GM12878 (cell line): ENCODE measurements around the gene SMC5. TPM values are rescaled to one million over a fixed set of nuclear protein-coding genes. Genes with fewer than 3 reads are reported as not detected.

Experiments used
- ATAC-seq: fragments of 200-7000 bp; cut with Tn5 transposase; 3 replicates; pipeline ENCODE4 v1.9.1; 2020; ENCODE audit warnings: mild to moderate bottlenecking, moderate library complexity
- BruUV-seq: library from RNA; stranded (reverse); fragments of 400-500 nt; replicated peaks from 2 replicates; lab custom pipeline; 2021; lab: Mats Ljungman, UMichigan
- CTCF ChIA-PET: fragments of 300-600 bp; sonication (Branson Sonifier 250); formaldehyde crosslinking; extraction: SDS; loops from one replicate; lab custom pipeline; 2021; ENCODE audit warnings: inconsistent platforms; lab: Yijun Ruan, JAX
- POLR2A ChIA-PET: fragments of 350-600 bp; formaldehyde crosslinking; extraction: SDS; loops from one replicate; lab custom pipeline; 2021; ENCODE audit warnings: inconsistent platforms; lab: Charles Lee
- RAD21 ChIA-PET: fragments of 300-600 bp; sonication (Branson Sonifier 250); formaldehyde crosslinking; loops from one replicate; lab custom pipeline; 2023; ENCODE audit warnings: antibody characterized with exemption; ENCODE audit not compliant: unreplicated experiment; lab: Charles Lee
- SMC1A ChIA-PET: fragments of 300-600 bp; sonication (Branson Sonifier 250); formaldehyde crosslinking; loops from one replicate; lab custom pipeline; 2023; ENCODE audit not compliant: unreplicated experiment, uncharacterized antibody; lab: Charles Lee
- DNase-seq: peaks from one replicate; pipeline ENCODE4 v3.0.0-alpha.2; 2011; ENCODE audit warnings: low read depth, low spot score
- FAIRE-seq: peaks from 3 replicates; lab custom pipeline; 2011; peaks lifted over from hg19 to GRCh38; lab: Jason Lieb, UNC
- H2AFZ ChIP-seq: 2 replicates; pipeline ENCODE4 v1.6.0; 2011; ENCODE audit warnings: low read depth, low read length, control low read depth; ENCODE audit not compliant: control insufficient read depth
- H3K27ac ChIP-seq: 2 replicates; pipeline ENCODE4 v1.5.1; 2011; ENCODE audit warnings: control low read depth; ENCODE audit not compliant: control insufficient read depth, insufficient read depth
- H3K27me3 ChIP-seq, 2 experiments: replicated peaks in 1 of 2; 2 replicates each; pipeline versions ENCODE4 v1.6.0 to v1.6.1; 2011; ENCODE audit warnings: low read length in 1 of 2; ENCODE audit not compliant: control insufficient read depth in 2 of 2, insufficient read depth in 2 of 2
- H3K36me3 ChIP-seq, 2 experiments: 2 replicates each; pipeline ENCODE4 v1.5.1; 2011; ENCODE audit warnings: low read length in 1 of 2; ENCODE audit not compliant: control insufficient read depth in 2 of 2, insufficient read depth in 2 of 2
- H3K4me1 ChIP-seq: 2 replicates; pipeline ENCODE4 v1.6.1; 2011; ENCODE audit warnings: mild to moderate bottlenecking, low read length, moderate library complexity, mixed read lengths; ENCODE audit not compliant: control insufficient read depth, insufficient read depth
- H3K4me2 ChIP-seq: 2 replicates; pipeline ENCODE4 v1.6.0; 2011; ENCODE audit warnings: control low read depth; ENCODE audit not compliant: control insufficient read depth, insufficient read depth
- H3K4me3 ChIP-seq: fragments of 200-600 bp; sonication (generic); 2 replicates; pipeline ENCODE4 v1.5.1; 2016
- H3K79me2 ChIP-seq: 2 replicates; pipeline ENCODE4 v1.6.0; 2011; ENCODE audit warnings: low read length; ENCODE audit not compliant: control insufficient read depth, insufficient read depth
- H3K9ac ChIP-seq: 2 replicates; pipeline ENCODE4 v1.8.0; 2011; ENCODE audit warnings: low read length, control low read depth, mixed read lengths; ENCODE audit not compliant: control insufficient read depth, insufficient read depth
- H3K9me3 ChIP-seq: replicated peaks from 3 replicates; pipeline ENCODE4 v1.5.1; 2011; ENCODE audit warnings: mild to moderate bottlenecking, low read length; ENCODE audit not compliant: control insufficient read depth, insufficient read depth
- H4K20me1 ChIP-seq: 2 replicates; pipeline ENCODE4 v1.6.0; 2011; ENCODE audit not compliant: control insufficient read depth, insufficient read depth
- BACH1 ChIP-seq: fragments of 450-650 bp; IDR thresholded peaks from 2 replicates; pipeline ENCODE4 v1.6.1; 2017; ENCODE audit warnings: mild to moderate bottlenecking, borderline replicate concordance
- FOXK2 ChIP-seq: fragments of 450-650 bp; IDR thresholded peaks from 2 replicates; pipeline ENCODE4 v1.6.1; 2017; ENCODE audit warnings: mild to moderate bottlenecking, moderate library complexity
- GABPA ChIP-seq: IDR thresholded peaks from 2 replicates; pipeline ENCODE4 v1.6.1; 2014; ENCODE audit warnings: antibody characterized with exemption, low read depth, mild to moderate bottlenecking, inconsistent platforms
- RAD51 ChIP-seq: fragments of 450-650 bp; IDR thresholded peaks from 2 replicates; pipeline ENCODE4 v1.6.1; 2016; ENCODE audit warnings: moderate library complexity, mild to moderate bottlenecking, inconsistent platforms
- SMARCA5 ChIP-seq: fragments of 450-650 bp; IDR thresholded peaks from 2 replicates; pipeline ENCODE4 v1.6.1; 2017; ENCODE audit warnings: mild to moderate bottlenecking
- SP1 ChIP-seq: IDR thresholded peaks from one replicate; pipeline ENCODE4 v1.6.1; 2011; ENCODE audit warnings: low read depth, low read length
- SRF ChIP-seq, 2 experiments: IDR thresholded peaks; 2 replicates each; pipeline ENCODE4 v1.6.1; 2011; ENCODE audit warnings: low read depth in 2 of 2, low read length in 2 of 2, mild to moderate bottlenecking in 1 of 2, moderate library complexity in 1 of 2
- ZNF622 ChIP-seq: fragments of 450-650 bp; IDR thresholded peaks from 2 replicates; pipeline ENCODE4 v1.6.1; 2017; ENCODE audit warnings: mild to moderate bottlenecking, inconsistent platforms
- WGBS: methylation state at CpG from one replicate; pipeline ENCODE4 v1.1.6; 2016; ENCODE audit warnings: low lambda C conversion rate; ENCODE audit not compliant: insufficient replicate concordance, insufficient coverage; ENCODE audit errors: missing lambda C conversion rate; 5-methylcytosine and 5-hydroxymethylcytosine counted together
- in situ Hi-C: fragments of 300-500 bp; cut with MboI; formaldehyde crosslinking; loops from 9 replicates; pipeline ENCODE4 v1.14.3; 2018; ENCODE audit warnings: mixed read lengths
- intact Hi-C: fragments of 100-400 bp; cut with micrococcal nuclease; formaldehyde crosslinking; loops from one replicate; pipeline ENCODE4 v1.14.2; 2022; ENCODE audit not compliant: unreplicated experiment
- polyA plus RNA-seq, 11 experiments: library from polyadenylated mRNA; depleted of rRNA in 4 of 11; unstranded in 6 of 11; stranded (reverse) in 5 of 11; fragments of >200 nt; fragmentation: Nextera tagmentation in 4 of 11; fragmentation: Illumina TruSeq in 1 of 11; extraction: Ambion mirVana in 4 of 11; extraction: Trizol in 1 of 11; gene quantifications; 1 replicate in 1 of 11; 2 replicates in 10 of 11; pipeline versions ENCODE4 v1.2.1 to v1.2.3, GENCODE V29; 2011 to 2016; ENCODE audit warnings: inconsistent platforms in 2 of 11, missing spikeins in 2 of 11, low read depth in 1 of 11
- total RNA-seq, 4 experiments: library from RNA; depleted of rRNA in 3 of 4; stranded (reverse); fragments of >200 nt in 3 of 4; fragmentation: Illumina TruSeq in 1 of 4; extraction: Trizol in 1 of 4; gene quantifications; 2 replicates each; pipeline versions ENCODE4 v1.2.1 to v1.2.3, GENCODE V29; 2013 to 2021
- TF ChIP-seq, protein P1 (sequence below): fragments of 450-650 bp; conservative IDR thresholded peaks from 2 replicates; pipeline ENCODE4 v1.6.1; 2017; ENCODE audit warnings: mild to moderate bottlenecking, moderate library complexity
- TF ChIP-seq, protein P2 (sequence below): fragments of 450-650 bp; IDR thresholded peaks from 2 replicates; pipeline ENCODE4 v1.6.1; 2017; ENCODE audit warnings: mild to moderate bottlenecking, moderate library complexity

Gene SMC5
- total and polyA plus RNA-seq, 10 of the 15 experiments (the other 5 are each of a cell fraction or from before 2014, with no cell fraction given) = 6.5 to 47.1 (median 22.9) TPM

DNA sequence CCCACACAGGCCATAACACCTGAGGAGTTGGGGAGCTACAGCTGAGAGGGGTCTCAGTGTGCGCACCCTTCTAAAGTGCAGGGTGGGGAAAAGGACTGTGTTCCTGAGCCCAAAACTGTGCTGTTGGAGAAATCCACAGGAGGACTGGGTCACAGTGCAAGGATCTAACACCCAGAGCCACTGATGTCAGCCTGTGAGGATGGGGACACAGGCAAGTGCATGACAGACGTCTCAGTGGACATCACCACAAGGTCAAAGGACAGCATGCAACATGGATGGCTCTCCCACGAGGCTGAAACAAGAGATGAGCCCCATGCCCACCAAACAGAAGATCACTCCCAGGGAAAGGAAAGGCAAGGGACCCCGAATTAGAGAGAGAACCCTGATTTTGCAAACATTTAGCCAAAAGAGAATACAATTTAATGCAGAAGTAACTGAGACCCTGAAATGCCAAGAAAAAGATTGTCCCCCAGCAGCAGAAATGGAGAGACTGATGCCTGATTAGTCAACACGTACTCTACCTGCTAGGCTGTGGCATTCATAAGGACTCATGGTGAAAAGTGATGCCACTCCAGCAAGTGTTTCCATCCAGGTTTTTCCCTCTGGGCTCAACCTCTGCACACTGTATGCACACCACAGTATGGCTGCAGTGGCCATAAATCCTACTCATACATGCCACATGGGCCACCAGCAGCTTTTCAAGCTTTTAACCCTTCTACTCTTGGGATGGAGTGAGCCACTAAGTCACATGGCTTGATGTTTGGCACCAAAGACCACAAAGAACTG lies 141.5 kb downstream of the SMC5 start:
- ChIA-PET POLR2A (interaction anchor here (0.9 to 1.6 kb wide), 2 partner anchors 10 to 12 kb away, joined by 3 to 7 read pairs; no protein-coding TSS in a partner anchor), SMC1A (interaction anchor here (0.9 to 4.2 kb wide), 4 partner anchors 10 to 21 kb away, joined by 3 to 17 read pairs (median 4); no protein-coding TSS in a partner anchor), CTCF (interaction anchor here (1.2 to 1.5 kb wide), 2 partner anchors 15 to 17 kb away, joined by 4 read pairs; partner anchors contain the start of gene KLF9), RAD21 (interaction anchor here (1.5 kb wide), 1 partner anchor 10 kb away, joined by 4 read pairs; no protein-coding TSS in a partner anchor)
- H3K79me2 ChIP-seq = no peaks in the 10 kb centered on the region
- no peak overlapping the region for H2AFZ ChIP-seq
- in situ Hi-C loops = loop anchor here (25.0 kb wide), 2 partner anchors 1512 to 1763 kb away; partner anchors contain the start of genes ABHD17B and C9orf85
- 16% methylated on average over 4 of the region's 5 CpGs for WGBS
- FAIRE-seq = no peak
- H3K27me3 ChIP-seq = no peaks in the 10 kb centered on the region
- no peak for DNase-seq
- peaks cover 13% of the 10 kb centered on the region for H3K4me1 ChIP-seq
- H4K20me1 ChIP-seq = no peaks in the 10 kb centered on the region
- TF ChIP-seq ZNF622 = no peak
- TF ChIP-seq SRF (IDR thresholded peaks at IDR 0.05; ENCODE audit: low read depth in 2 of 2, low read length in 2 of 2) = no peak
- no peak for TF ChIP-seq RAD51
- TF ChIP-seq GABPA = no peak
- TF ChIP-seq SMARCA5 = no peak
- no peak for TF ChIP-seq BACH1
- no peak for TF ChIP-seq SP1
- TF ChIP-seq, protein P1, sequence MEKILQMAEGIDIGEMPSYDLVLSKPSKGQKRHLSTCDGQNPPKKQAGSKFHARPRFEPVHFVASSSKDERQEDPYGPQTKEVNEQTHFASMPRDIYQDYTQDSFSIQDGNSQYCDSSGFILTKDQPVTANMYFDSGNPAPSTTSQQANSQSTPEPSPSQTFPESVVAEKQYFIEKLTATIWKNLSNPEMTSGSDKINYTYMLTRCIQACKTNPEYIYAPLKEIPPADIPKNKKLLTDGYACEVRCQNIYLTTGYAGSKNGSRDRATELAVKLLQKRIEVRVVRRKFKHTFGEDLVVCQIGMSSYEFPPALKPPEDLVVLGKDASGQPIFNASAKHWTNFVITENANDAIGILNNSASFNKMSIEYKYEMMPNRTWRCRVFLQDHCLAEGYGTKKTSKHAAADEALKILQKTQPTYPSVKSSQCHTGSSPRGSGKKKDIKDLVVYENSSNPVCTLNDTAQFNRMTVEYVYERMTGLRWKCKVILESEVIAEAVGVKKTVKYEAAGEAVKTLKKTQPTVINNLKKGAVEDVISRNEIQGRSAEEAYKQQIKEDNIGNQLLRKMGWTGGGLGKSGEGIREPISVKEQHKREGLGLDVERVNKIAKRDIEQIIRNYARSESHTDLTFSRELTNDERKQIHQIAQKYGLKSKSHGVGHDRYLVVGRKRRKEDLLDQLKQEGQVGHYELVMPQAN = no peak
- TF ChIP-seq, protein P2, sequence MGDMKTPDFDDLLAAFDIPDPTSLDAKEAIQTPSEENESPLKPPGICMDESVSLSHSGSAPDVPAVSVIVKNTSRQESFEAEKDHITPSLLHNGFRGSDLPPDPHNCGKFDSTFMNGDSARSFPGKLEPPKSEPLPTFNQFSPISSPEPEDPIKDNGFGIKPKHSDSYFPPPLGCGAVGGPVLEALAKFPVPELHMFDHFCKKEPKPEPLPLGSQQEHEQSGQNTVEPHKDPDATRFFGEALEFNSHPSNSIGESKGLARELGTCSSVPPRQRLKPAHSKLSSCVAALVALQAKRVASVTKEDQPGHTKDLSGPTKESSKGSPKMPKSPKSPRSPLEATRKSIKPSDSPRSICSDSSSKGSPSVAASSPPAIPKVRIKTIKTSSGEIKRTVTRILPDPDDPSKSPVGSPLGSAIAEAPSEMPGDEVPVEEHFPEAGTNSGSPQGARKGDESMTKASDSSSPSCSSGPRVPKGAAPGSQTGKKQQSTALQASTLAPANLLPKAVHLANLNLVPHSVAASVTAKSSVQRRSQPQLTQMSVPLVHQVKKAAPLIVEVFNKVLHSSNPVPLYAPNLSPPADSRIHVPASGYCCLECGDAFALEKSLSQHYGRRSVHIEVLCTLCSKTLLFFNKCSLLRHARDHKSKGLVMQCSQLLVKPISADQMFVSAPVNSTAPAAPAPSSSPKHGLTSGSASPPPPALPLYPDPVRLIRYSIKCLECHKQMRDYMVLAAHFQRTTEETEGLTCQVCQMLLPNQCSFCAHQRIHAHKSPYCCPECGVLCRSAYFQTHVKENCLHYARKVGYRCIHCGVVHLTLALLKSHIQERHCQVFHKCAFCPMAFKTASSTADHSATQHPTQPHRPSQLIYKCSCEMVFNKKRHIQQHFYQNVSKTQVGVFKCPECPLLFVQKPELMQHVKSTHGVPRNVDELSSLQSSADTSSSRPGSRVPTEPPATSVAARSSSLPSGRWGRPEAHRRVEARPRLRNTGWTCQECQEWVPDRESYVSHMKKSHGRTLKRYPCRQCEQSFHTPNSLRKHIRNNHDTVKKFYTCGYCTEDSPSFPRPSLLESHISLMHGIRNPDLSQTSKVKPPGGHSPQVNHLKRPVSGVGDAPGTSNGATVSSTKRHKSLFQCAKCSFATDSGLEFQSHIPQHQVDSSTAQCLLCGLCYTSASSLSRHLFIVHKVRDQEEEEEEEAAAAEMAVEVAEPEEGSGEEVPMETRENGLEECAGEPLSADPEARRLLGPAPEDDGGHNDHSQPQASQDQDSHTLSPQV = no peak
- TF ChIP-seq FOXK2 = no peak
- intact Hi-C loops = no loop called here
- no peaks in the 10 kb centered on the region for H3K9me3 ChIP-seq
- no peak overlapping the region for H3K4me2 ChIP-seq
- no peak for ATAC-seq
- no peaks in the 10 kb centered on the region for H3K36me3 ChIP-seq
- H3K4me3 ChIP-seq = no peak overlapping the region
- H3K9ac ChIP-seq = no peak overlapping the region
- H3K27ac ChIP-seq = no peak overlapping the region
- BruUV-seq = no TSS peak
